ENCODE results near the gene ZC3H8.
"Not testable (repeated sequence)": the region's sequence is repeated elsewhere in the genome, so short reads cannot be mapped to it uniquely, and the experiment has no call there.

Gene ZC3H8

GRCh38 chr2:112259509-112260294 lies 4.9 kb upstream of the ZC3H8 start:
- DNase-seq (ENCODE audit: low spot score), result peak; percentile 74

GRCh38 chr2:112257575-112257974 lies 2.7 kb upstream of the ZC3H8 start:
- peak; percentile 86 for DNase-seq (ENCODE audit: low spot score)

- no peak for DNase-seq (ENCODE audit: low spot score)
Observed at GRCh38 chr2:112256654-112257053, 1.8 kb upstream of the ZC3H8 start.

- DNase-seq (ENCODE audit: low spot score), result no peak
Observed at GRCh38 chr2:112255875-112256274, 1.0 kb upstream of the ZC3H8 start.

- no peak for DNase-seq (ENCODE audit: low spot score)
Observed at GRCh38 chr2:112253261-112253815, 1.5 kb downstream of the ZC3H8 start.

- DNase-seq (ENCODE audit: low spot score), result no peak
Observed at GRCh38 chr2:112251271-112251670, 3.6 kb downstream of the ZC3H8 start.

GRCh38 chr2:112244854-112245253 lies 10.0 kb downstream of the ZC3H8 start:
- no peak for DNase-seq (ENCODE audit: low spot score)

- no peak for DNase-seq (ENCODE audit: low spot score)
Observed at GRCh38 chr2:112243233-112243632, 11.6 kb downstream of the ZC3H8 start.

GRCh38 chr2:112242384-112242783 lies 12.5 kb downstream of the ZC3H8 start:
- DNase-seq (ENCODE audit: low spot score), result no peak

- DNase-seq (ENCODE audit: low spot score), result no peak
Observed at GRCh38 chr2:112239862-112240261, 15.0 kb downstream of the ZC3H8 start.

GRCh38 chr2:112230371-112230770 lies 24.5 kb downstream of the ZC3H8 start:
- DNase-seq (ENCODE audit: low spot score), result no peak

- DNase-seq (ENCODE audit: low spot score), result no peak
Observed at GRCh38 chr2:112229348-112229747, 25.5 kb downstream of the ZC3H8 start.

GRCh38 chr2:112220831-112221230 lies 34.0 kb downstream of the ZC3H8 start:
- no peak for DNase-seq (ENCODE audit: low spot score)

- DNase-seq (ENCODE audit: low spot score), result no peak
Observed at GRCh38 chr2:112220186-112220585, 34.7 kb downstream of the ZC3H8 start.

- DNase-seq (ENCODE audit: low spot score), result no peak
Observed at GRCh38 chr2:112217854-112218253, 37.0 kb downstream of the ZC3H8 start.

- DNase-seq (ENCODE audit: low spot score), result peak; percentile 4
Observed at GRCh38 chr2:112216167-112216566, 38.7 kb downstream of the ZC3H8 start.

GRCh38 chr2:112207905-112208304 lies 46.9 kb downstream of the ZC3H8 start:
- not testable (repeated sequence) for DNase-seq (ENCODE audit: low spot score)

GRCh38 chr2:112204411-112204810 lies 50.4 kb downstream of the ZC3H8 start:
- peak; percentile 17 for DNase-seq (ENCODE audit: low spot score)

GRCh38 chr2:112201696-112202430 lies 53.0 kb downstream of the ZC3H8 start:
- DNase-seq (ENCODE audit: low spot score), result peak; percentile 17

GRCh38 chr2:112199188-112199587 lies 55.7 kb downstream of the ZC3H8 start:
- no peak for DNase-seq (ENCODE audit: low spot score)

- peak; percentile 20 for DNase-seq (ENCODE audit: low spot score)
Observed at GRCh38 chr2:112198780-112199179, 56.1 kb downstream of the ZC3H8 start.

- no peak for DNase-seq (ENCODE audit: low spot score)
Observed at GRCh38 chr2:112197868-112198267, 57.0 kb downstream of the ZC3H8 start.

GRCh38 chr2:112195950-112196349 lies 58.9 kb downstream of the ZC3H8 start:
- DNase-seq (ENCODE audit: low spot score), result no peak

All from kidney tubule cell (primary cell).